HTR-8/SVneo (cell line): ENCODE results near the gene RAD18.

Experiments used
- DNase-seq: peaks from one replicate; pipeline ENCODE4 v3.0.0; 2011; ENCODE audit warnings: low spot score, mixed read lengths; ENCODE audit not compliant: insufficient read length
- FAIRE-seq: peaks from 2 replicates; lab custom pipeline; 2011; peaks lifted over from hg19 to GRCh38; lab: Jason Lieb, UNC

RAD18 gene

DNA sequence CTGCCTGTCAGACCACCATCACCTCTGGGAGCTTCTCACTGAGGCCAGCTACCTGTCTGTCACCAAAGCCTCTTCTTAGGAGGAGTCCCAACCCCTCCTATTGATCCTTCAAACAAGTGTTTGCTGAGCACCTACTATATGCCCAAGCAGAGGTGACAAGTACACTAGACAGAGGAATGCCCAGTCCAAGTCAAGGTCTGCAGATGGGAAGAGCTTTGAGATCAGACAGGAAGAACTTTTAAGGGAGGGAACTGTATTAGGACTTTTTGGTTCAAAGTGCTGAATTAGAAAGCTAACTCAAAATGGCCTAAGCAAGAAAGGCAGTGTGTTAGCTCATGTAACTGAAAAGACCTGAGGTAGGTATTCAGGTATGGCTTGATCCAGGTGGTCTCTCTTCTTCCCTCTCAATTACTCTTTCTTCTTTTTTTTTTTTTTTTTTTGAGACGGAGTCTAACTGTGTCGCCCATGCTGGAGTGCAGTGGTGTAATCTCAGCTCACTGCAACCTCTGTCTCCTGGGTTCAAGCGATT is 3.6 kb upstream of the RAD18 start:
- no peak for DNase-seq
- FAIRE-seq = no peak

DNA sequence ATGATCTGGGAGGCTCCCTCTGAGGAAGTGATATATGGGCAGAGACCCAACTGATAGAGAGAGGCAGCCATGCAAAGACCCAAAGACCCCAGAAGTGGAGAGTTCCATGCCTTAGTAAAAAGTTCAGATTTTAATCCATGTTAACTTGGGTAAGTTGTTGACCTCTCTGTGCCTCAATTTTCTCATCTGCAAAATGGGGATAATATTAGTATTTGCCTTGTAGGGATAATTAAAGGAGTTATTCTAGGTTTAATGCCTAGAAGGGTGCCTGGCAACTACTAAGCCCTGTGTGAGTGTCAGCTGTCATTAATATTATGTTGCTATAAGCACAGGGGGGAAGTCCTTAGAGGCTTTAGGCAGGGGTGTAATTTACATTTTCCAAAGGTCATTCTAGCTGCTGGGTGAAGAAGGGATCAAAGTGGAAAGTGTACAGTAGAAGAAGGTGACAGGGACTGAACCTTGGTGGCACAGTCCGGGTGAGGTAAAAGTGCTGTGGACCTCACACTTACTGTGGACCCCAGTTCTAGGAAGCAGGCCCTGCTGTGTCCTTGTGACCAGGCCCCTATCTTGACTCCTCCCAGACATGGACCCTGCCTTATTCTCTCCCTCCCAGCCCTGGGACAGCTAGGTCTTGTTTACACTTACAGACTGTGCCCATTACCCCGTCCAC is 3.0 kb upstream of the RAD18 start:
- DNase-seq = no peak
- FAIRE-seq = no peak

DNA sequence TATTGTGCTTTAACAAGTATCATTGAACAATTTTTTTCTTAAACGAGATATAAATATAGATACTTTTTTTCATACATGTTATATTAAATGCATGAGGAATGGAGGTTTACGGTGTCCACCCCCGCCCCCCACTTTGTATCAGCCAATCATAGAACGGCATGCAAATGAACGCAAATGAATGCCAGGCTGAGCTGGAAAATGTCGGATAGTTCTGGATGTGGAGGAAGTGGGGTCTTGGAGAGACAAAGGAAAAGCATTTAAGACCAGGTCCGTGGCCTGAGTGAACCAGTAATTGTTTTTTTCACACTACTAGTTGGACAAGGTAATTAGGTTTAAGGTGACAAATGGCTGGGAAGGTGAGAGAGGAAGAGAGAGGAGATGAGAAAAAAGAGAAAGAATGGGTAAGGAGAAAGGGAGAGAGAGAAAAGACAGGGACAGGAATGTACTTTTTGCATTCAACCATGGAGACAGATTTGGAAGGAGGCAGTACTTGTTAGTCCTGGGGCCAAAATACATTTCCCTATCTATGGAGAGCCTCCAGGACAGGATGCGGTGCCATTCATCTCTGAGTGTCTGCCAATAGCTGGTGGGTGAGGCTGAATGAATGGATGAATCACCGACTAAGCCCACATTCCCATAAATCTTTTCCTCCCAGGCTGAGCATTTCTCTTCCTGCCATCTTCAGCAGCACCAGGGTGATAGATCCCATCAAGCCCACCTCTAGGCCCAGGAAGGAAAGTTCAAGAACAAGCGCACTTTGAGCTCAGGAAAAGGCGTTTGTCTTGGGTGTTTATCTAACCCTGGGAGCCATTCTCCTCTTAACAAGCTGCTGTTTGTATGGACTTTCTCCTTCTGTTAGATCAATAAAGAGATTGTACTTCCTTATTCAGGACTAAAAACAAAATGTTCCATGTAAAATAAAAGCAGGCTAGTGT is 1.4 kb upstream of the RAD18 start:
- FAIRE-seq = peak; percentile 55
- DNase-seq = peak; percentile 81

GRCh38 chr3:8962226-8962861 is 928 bp downstream of the RAD18 start:
- DNase-seq (no peak), FAIRE-seq (no peak)

GRCh38 chr3:8959668-8960067 is 3.6 kb downstream of the RAD18 start:
- FAIRE-seq = no peak
- no peak for DNase-seq

DNA sequence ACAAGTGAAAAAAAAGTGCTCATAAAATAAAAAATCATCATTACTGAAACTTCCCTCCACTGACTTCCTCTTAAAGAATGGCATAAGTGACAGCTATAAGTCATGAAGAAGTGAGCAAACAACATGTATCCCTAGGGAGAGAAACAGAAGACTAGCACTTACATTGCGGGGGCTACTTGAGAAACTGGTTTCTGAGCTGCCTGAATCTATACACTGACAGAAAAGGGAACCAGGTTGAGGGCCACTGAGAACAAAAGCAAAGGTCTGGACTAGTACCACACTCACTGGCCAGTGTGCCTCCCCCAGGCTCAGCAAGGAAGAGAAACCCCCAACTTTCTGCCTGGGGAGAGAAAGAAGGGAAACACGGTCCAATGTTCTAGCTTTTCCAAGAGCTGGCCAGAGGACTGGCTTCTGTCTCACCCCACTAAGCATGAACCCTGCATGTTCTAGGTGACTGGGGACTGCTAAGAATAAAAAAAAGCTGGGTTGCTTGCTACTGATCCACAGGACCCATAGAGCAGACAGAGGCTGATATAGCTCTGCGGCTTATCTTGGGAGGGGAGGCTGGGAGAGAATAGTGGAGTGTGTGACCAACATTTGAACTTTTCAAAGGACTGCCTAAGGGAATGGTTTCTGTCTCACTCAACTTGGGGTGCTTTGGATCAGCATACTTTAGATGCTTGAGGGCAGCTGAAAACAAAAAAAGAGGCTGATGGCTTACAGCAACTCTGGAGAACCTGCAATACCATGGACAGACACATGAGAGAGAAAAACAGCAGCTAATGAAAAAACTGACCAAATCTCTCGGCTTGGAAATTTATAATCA is 8.1 kb downstream of the RAD18 start:
- FAIRE-seq = no peak
- peak; percentile 37 for DNase-seq

DNA sequence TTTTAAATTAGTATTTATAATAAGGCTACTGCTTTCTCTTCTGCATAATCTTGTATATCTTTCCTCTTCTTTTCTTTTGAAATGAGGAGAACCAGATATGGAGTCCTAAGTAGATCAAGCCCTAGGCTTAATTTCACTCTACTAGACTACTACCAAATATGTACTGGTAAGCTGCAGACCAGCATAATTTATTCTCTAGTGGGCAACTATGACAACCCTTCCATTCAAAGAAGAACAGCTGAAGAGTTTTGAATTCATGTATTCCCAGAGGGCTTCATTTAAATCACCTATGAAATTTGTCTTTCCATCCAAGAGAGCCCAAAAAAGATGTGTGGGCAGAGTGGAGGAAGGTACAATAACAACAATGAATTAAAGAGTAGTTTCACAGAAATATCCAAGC is 10.0 kb downstream of the RAD18 start:
- FAIRE-seq (no peak), DNase-seq (no peak)

- DNase-seq = no peak
- FAIRE-seq = no peak
Measured at GRCh38 chr3:8952130-8952529, 11.1 kb downstream of the RAD18 start.

DNA sequence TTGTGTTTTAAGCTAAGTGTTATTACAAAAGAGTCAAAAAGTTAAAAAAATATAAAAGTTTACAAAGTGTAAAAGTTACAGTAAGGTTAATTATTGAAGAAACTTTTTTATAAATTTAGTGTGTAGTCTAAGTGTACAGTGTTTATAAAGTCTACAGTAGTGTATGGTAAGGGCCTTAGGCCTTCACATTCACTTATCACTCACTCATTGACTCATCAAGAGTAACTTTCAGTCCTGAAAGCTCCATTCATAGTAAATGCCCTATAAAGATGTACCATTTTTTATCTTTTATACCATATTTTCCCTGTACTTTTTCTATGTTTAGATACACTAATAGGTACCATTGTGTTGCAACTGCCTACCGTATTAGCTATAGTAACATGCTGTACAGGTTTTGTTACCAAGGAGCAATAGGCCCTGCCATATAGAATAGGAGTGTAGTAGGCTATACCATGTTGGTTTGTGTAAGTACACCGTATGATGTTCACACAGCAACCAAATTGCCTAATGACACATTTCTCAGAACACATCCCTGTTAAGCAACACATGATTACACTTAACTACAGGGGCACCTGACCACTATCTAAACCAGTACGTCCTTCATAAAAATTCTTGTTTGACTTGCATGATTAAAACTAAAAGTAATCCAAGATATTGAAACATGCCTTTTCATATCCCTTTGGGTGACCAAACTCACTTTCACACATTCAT is 17.2 kb downstream of the RAD18 start:
- FAIRE-seq (no peak), DNase-seq (no peak)

GRCh38 chr3:8942746-8943488 is 20.4 kb downstream of the RAD18 start:
- FAIRE-seq = no peak

GRCh38 chr3:8942115-8942514 is 21.2 kb downstream of the RAD18 start:
- no peak for DNase-seq
- FAIRE-seq = no peak

More at GRCh38 chr3:8942746-8943488, 20.4 kb downstream of the RAD18 start:
- no peak for DNase-seq

DNA sequence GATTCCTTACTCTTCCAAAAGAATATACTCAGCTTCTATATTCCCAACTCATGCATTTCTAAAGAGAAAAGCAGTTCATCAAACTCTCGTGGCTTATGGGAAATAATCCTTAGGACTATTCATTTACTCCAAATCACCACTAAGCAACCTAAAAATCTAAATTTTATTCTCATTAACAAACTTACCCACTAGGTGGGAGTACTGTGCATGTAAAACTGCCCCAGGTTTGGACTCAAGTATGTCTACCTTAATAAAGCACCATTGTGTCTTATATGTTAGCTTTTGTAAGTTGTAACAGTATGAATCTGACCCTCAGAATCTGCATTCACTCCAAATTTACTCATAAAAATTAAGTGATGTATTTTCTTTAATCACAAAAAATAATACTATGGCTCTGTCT is 25.3 kb downstream of the RAD18 start:
- FAIRE-seq (no peak), DNase-seq (peak; percentile 9)

DNA sequence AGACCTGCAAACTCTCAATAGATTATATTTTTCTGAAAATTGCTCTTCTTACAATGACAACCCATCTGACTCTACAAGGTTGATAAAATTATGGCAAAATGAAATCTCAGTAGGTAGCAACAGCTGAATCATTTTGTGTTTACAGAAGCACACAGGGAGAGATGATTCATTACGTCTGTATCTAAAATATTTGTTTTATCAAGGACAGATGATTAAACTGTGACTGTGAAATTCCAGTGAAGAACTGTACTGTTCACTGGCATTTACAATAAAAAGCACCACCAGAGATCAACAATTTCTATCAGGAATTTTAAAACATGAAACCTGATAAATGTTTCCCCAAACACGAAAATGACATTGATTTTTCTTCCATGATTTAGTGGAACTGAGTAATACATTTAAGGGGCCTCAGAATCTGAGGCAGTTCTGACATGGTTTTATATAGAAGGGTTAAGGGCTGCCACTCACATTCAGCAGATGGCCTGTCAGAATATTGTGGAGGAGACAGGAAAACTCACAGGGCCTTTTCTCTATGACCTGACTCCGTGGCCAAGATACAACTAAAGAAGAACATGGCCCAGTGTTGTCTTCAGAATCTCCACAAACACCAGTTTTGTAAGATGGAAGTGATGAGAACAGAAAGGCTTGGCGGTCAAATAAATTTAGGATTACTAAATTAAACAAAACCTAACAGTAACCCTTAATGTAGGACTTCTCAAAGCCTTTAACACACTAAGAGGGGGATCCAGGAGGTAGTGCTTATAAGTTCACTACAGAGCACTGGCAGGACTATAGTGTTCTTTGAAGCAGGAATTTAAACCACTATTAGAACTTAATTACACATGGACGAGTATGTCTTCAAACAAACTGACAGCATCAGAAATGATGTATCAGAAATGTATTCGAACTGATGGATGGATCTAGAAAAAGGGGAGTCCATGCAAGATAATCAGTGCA is 25.9 kb downstream of the RAD18 start:
- peak; percentile 56 for DNase-seq

DNA sequence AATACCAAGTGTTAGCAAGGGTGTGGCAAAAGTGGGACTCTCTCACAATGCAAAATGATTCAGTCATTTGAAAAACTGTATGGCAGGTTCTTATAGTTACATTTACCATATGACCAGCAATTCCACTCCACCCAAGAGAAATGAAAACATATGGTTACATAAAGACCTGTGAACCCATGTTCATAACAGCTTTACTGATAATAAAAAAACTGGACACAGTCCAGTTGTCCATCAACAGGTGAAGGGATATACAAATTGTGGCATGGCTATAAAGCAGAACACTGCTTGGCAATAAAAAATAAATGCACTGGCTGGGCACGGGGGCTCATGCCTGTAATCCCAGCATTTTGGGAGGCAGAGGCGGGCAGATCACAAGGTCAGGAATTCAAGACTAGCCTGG is 30.8 kb downstream of the RAD18 start:
- DNase-seq (no peak), FAIRE-seq (no peak)

More for the DNA sequence above, 25.9 kb downstream of the RAD18 start:
- peak; percentile 72 for FAIRE-seq

DNA sequence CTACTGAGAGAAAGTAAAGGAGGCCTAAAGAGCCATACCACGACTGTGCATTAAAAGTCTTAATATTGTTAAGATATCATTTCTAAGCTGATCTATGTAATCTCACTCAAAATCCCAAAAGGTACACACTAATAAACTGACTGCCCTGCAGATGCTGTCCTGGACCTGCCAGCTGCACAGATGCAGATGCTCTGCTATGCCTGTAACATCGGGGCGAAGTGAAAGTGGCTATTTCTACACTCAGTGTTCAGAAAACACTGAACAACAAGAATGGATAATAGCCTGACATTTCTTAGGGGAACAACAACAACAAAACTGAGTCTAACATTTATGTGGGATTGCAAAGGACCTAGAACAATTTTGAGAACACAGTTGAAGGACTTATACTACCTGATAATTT is 31.9 kb downstream of the RAD18 start:
- DNase-seq (no peak), FAIRE-seq (peak; percentile 57)

DNA sequence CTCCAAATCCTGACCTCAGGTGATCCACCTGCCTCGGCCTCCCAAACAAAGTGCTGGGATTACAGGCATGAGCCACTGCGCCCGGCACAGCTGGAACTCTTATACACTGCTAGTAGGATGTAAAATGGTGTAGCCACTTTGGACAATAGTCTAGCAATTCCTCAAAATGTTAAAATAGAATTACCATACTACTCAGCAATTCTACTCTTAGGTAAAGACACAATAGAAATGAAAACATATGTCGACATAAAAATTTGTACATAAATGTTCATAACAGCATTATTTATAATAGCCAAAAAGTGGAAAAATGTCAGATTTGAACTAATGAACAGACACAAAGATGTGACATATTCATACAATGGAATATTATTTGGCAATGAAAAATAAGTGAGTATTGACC is 33.4 kb downstream of the RAD18 start:
- FAIRE-seq = no peak
- no peak for DNase-seq

GRCh38 chr3:8914491-8914890 is 48.8 kb downstream of the RAD18 start:
- FAIRE-seq (no peak), DNase-seq (no peak)
